Measurements from ENCODE around the gene SPIB. TPM values are rescaled to one million over a fixed set of nuclear protein-coding genes. Genes with fewer than 3 reads are reported as not detected.

The SPIB gene
- total and polyA plus RNA-seq, 2 of the 4 experiments (the other 2 are of a cell fraction), result not detected

GRCh38 chr19:50460161-50460765 lies 41.5 kb downstream of the SPIB start:
- no peak overlapping the region for H2AK5ac ChIP-seq (ENCODE audit: low read depth, low read length)
- H3K56ac ChIP-seq (ENCODE audit: extremely low read depth, insufficient read depth, low read length), result no peak overlapping the region
- H2AK9ac ChIP-seq (replicated peaks; ENCODE audit: low read depth, low read length, poor library complexity), result no peak overlapping the region
- no peak overlapping the region for H3K14ac ChIP-seq (replicated peaks; ENCODE audit: low read depth, low read length)
- H3K18ac ChIP-seq (ENCODE audit: low read depth, low read length), result no peak overlapping the region
- H3K4ac ChIP-seq (ENCODE audit: low read depth, low read length), result no peak overlapping the region
- no peak overlapping the region for H3K4me3 ChIP-seq (ENCODE audit: insufficient read depth, low read depth, low read length)
- dilution Hi-C loops (cut with HindIII; ENCODE audit: low sequenced_read_pairs, unreplicated experiment) (no loop called here), in situ Hi-C loops (cut with MboI; ENCODE audit: low sequenced_read_pairs) (loop anchor here (5.0 kb wide), 1 partner anchor 93 kb away; the partner anchor contains the start of gene NAPSA), intact Hi-C loops (cut with micrococcal nuclease) (no loop called here)
- no peak overlapping the region for H4K91ac ChIP-seq (ENCODE audit: insufficient read depth, low read depth, low read length)
- H4K20me1 ChIP-seq (ENCODE audit: insufficient read depth, low read length), result no peaks in the 10 kb centered on the region
- H3K27me3 ChIP-seq (ENCODE audit: control insufficient read depth, insufficient read depth, low read length), result peaks cover 14% of the 10 kb centered on the region; the same call in 1 of the 2 replicates
- no peaks in the 10 kb centered on the region for H3K36me3 ChIP-seq (ENCODE audit: control insufficient read depth, insufficient read depth, low read length)
- TF ChIP-seq POLR2A (IDR thresholded peaks at IDR 0.05; ENCODE audit: low read depth, low read length) (no peak), MAFK (IDR thresholded peaks at IDR 0.05; ENCODE audit: low read depth, low read length) (no peak), NFE2L2 (IDR thresholded peaks at IDR 0.05; ENCODE audit: low read depth, low read length) (no peak), MAZ (IDR thresholded peaks at IDR 0.05; ENCODE audit: borderline replicate concordance, low read depth, low read length) (no peak), RAD21 (IDR thresholded peaks at IDR 0.05; ENCODE audit: low read length) (no peak), FOS (IDR thresholded peaks at IDR 0.05; ENCODE audit: low read depth, low read length) (no peak), CHD1 (IDR thresholded peaks at IDR 0.05; ENCODE audit: low read depth, low read length) (no peak), BHLHE40 (IDR thresholded peaks at IDR 0.05; ENCODE audit: low read depth, low read length) (peak; percentile 64)
- TF ChIP-seq, protein P1, sequence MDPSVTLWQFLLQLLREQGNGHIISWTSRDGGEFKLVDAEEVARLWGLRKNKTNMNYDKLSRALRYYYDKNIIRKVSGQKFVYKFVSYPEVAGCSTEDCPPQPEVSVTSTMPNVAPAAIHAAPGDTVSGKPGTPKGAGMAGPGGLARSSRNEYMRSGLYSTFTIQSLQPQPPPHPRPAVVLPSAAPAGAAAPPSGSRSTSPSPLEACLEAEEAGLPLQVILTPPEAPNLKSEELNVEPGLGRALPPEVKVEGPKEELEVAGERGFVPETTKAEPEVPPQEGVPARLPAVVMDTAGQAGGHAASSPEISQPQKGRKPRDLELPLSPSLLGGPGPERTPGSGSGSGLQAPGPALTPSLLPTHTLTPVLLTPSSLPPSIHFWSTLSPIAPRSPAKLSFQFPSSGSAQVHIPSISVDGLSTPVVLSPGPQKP (IDR thresholded peaks at IDR 0.05; ENCODE audit: borderline replicate concordance, low read depth, low read length), result no peak
- TF ChIP-seq, protein P2, sequence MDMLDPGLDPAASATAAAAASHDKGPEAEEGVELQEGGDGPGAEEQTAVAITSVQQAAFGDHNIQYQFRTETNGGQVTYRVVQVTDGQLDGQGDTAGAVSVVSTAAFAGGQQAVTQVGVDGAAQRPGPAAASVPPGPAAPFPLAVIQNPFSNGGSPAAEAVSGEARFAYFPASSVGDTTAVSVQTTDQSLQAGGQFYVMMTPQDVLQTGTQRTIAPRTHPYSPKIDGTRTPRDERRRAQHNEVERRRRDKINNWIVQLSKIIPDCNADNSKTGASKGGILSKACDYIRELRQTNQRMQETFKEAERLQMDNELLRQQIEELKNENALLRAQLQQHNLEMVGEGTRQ (IDR thresholded peaks at IDR 0.05; ENCODE audit: low read depth, low read length), result peak; percentile 74
- H3K4me1 ChIP-seq (ENCODE audit: control insufficient read depth, insufficient read depth, low read length), result no peaks in the 10 kb centered on the region
- no peak overlapping the region for H2BK120ac ChIP-seq (ENCODE audit: low read depth, low read length)
- no peak overlapping the region for H2BK15ac ChIP-seq (ENCODE audit: low read depth, low read length)
- H3K9me1 ChIP-seq (ENCODE audit: insufficient read depth, low read length), result no peaks in the 10 kb centered on the region
- no peaks in the 10 kb centered on the region for H3K9me3 ChIP-seq (ENCODE audit: control insufficient read depth, insufficient read depth, low read length)
- no peak overlapping the region for H4K5ac ChIP-seq (ENCODE audit: low read depth, low read length)
- no peak overlapping the region for H3K9ac ChIP-seq (ENCODE audit: low read depth, low read length)
- H3K23ac ChIP-seq (ENCODE audit: low read depth, low read length), result no peak overlapping the region
- H2BK20ac ChIP-seq (ENCODE audit: low read depth, low read length), result no peak overlapping the region
- peak; percentile 32; the same call in 1 of the 2 replicates for ATAC-seq (ENCODE audit: low read depth)
- H3K4me2 ChIP-seq (ENCODE audit: low read depth, low read length), result no peak overlapping the region
- H4K8ac ChIP-seq (ENCODE audit: low read depth in 2 of 2, low read length in 2 of 2), result no peak overlapping the region
- no peak overlapping the region for H3K27ac ChIP-seq (ENCODE audit: insufficient read depth, low read length)
- no peak overlapping the region for H2BK5ac ChIP-seq (ENCODE audit: low read depth, low read length, poor library complexity, severe bottlenecking)
- H2AFZ ChIP-seq (replicated peaks; ENCODE audit: low read length, poor library complexity), result peak overlapping the region; percentile 77
- peak; percentile 50 for DNase-seq
- H3K79me1 ChIP-seq (ENCODE audit: low read depth in 1 of 2, low read length in 2 of 2), result no peaks in the 10 kb centered on the region
- ChIA-PET CTCF (interaction anchor here (1.0 to 2.3 kb wide), 5 partner anchors 13 to 313 kb away, joined by 3 to 8 read pairs (median 5); partner anchors contain the start of gene POLD1), POLR2A (ENCODE audit: unreplicated experiment) (no interaction called here)
- BruUV-seq (replicated peaks), result no TSS peak
- 12% methylated on average over 9 of the region's 13 CpGs; no CpG with 5 or more reads in 1 of the 2 experiments for WGBS, 2 experiments (ENCODE audit: extremely low coverage in 2 of 2, insufficient read length in 1 of 2)
